Bronchial epithelial cell (primary cell): ENCODE measurements around the gene TJP1. TPM values are rescaled to one million over a fixed set of nuclear protein-coding genes. Genes with fewer than 3 reads are reported as not detected.

Source experiments
- DNase-seq: peaks from one replicate; pipeline ENCODE4 v3.0.0-alpha.2; 2010; ENCODE audit warnings: low read depth
- FAIRE-seq: peaks from 2 replicates; lab custom pipeline; 2011; peaks lifted over from hg19 to GRCh38; lab: Jason Lieb, UNC
- H3K27me3 ChIP-seq: 2 replicates; pipeline ENCODE4 v1.5.1; 2011; ENCODE audit warnings: low read length; ENCODE audit not compliant: control insufficient read depth, insufficient read depth
- H3K36me3 ChIP-seq: 2 replicates; pipeline ENCODE4 v1.5.1; 2011; ENCODE audit warnings: low read length; ENCODE audit not compliant: control insufficient read depth, insufficient read depth
- H3K4me3 ChIP-seq: 2 replicates; pipeline ENCODE4 v1.5.1; 2011; ENCODE audit warnings: mild to moderate bottlenecking, low read depth, low read length, control low read depth
- CTCF ChIP-seq: IDR thresholded peaks from 2 replicates; pipeline ENCODE4 v1.5.1; 2011; ENCODE audit warnings: mild to moderate bottlenecking, moderate library complexity, low read length, control low read depth, inconsistent platforms; ENCODE audit not compliant: insufficient read depth, severe bottlenecking
- total RNA-seq: library from RNA; depleted of rRNA; stranded (reverse); fragments of >200 nt; gene quantifications from 2 replicates; pipeline ENCODE4 v1.2.1, GENCODE V29; 2014

The TJP1 gene
- total RNA-seq, 1 donor from 2014 or later: 62.9 TPM

DNA sequence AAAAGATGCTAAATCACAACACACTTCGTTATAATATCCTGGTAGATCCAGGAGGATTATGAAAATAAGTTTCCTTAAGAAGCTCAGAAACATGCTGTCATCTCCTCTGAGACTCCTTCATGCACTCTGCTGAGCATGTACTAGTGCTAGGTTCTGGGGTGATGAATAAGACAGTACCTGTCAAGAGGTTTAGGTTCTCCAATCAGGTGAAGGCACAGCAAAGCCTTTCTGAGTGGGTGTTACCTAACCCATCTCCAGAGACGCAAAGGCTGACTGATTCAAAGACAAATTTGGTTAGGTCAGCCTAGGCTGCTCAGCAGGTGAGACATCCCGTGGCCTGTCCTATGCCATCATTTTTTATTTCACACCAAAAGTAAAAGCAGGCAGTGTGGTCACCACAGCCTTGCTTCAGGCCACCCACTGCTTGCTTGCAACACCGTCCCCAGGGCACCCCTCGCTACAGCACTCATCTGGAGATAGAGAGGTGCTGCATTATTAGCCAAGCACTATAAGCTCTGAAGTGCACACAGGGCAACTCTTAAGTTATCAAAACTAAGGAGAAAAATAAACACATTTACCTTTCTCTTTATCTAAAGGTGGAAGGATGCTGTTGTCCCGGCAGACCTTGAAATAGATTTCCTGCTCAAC, 117.2 kb downstream of the TJP1 start:
- TF ChIP-seq CTCF: no peak
- H3K4me3 ChIP-seq: no peak overlapping the region
- no peak for DNase-seq
- FAIRE-seq: no peak
- no peaks in the 10 kb centered on the region for H3K27me3 ChIP-seq
- H3K36me3 ChIP-seq: peaks cover 21% of the 10 kb centered on the region

GRCh38 chr15:29701151-29701550, 121.1 kb downstream of the TJP1 start:
- H3K36me3 ChIP-seq: peaks cover 13% of the 10 kb centered on the region
- no peak overlapping the region for H3K4me3 ChIP-seq
- DNase-seq (no peak), FAIRE-seq (no peak)
- no peak for TF ChIP-seq CTCF
- no peaks in the 10 kb centered on the region for H3K27me3 ChIP-seq

DNA sequence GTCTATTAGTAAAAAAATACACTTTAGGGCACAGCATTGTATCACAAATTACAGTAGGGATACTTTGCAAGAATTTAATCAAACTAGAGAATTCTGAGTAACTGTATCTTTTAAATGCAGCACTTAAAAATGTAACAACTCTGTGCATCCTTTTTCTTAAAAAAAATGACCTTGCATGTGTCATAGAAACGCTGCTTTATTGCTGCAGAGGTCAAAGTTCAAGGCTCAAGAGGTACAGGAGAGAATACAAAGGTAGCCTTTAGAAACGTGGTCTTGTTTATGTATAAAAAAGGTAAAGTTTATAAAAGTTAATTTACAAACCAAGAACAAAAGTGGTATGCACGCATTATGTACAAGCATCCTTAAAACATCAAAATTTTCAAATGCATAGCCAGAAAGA, 122.0 kb downstream of the TJP1 start:
- no peak overlapping the region for H3K4me3 ChIP-seq
- FAIRE-seq (no peak), DNase-seq (no peak)
- H3K27me3 ChIP-seq: no peaks in the 10 kb centered on the region
- peaks cover 12% of the 10 kb centered on the region for H3K36me3 ChIP-seq
- TF ChIP-seq CTCF: no peak

DNA sequence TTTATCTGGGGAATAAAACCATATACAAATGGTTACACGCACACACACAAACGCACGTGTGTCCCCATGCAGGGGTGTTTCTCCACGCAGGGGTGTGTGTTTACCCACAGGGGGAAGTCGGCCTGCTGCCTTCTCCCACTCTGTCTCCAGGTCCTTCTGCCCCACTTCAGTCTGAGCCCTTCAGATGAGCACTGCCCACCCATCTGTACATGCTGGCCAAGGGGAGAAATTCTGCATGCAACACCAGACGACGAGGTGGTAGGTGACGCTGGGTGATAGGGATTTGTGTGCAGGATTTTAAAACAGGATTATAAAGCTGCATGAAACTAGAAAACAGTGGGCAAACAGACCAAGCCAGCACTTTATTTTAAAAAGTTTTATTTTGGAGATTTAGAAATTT, 122.5 kb downstream of the TJP1 start:
- no peak for FAIRE-seq

DNA sequence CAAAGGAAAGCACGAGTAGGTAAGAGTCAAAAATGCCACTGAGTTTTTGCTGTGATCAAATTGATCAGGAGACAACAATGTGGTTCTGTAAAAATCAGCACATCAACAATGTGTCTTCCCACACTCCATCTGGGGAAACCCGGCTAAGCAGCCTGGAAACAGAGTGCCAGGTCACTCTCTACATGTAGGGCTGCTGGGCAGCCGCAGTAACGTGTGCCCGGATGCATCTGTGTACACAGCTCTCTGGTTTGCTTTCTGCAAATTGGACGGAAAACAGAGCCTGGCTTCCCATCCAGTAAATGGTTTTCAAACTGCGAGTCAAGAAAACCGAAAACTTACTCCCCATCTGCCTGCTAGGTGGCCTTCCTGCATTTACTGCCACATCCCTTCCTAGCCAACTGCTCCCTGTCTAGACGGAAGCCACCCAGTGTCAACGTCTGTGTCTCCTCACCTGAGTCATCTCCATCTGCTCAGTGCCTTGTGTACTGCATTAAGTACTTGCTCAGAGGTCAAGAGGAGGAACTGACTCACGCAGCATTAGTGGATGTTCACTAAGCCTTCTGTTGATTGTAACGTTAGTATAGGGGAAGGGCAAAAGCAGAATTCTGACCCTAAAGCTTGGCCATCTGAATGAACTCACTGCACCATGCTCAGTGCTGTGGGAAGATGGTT, 124.1 kb downstream of the TJP1 start:
- TF ChIP-seq CTCF: no peak
- Histone ChIP-seq H3K36me3 (peaks cover 5% of the 10 kb centered on the region), H3K4me3 (no peak overlapping the region), H3K27me3 (no peaks in the 10 kb centered on the region)
- peak; percentile 90 for DNase-seq
- FAIRE-seq: peak; percentile 40

More for the DNA sequence above, 122.5 kb downstream of the TJP1 start:
- no peak for DNase-seq
- Histone ChIP-seq H3K27me3 (no peaks in the 10 kb centered on the region), H3K4me3 (no peak overlapping the region), H3K36me3 (peaks cover 8% of the 10 kb centered on the region)
- TF ChIP-seq CTCF: no peak
